GM10266 (cell line): ENCODE results near the gene VNN1.
"Not testable (repeated sequence)": the region's sequence is repeated elsewhere in the genome, so short reads cannot be mapped to it uniquely, and the experiment has no call there.

Experiments
- DNase-seq: peaks from one replicate; pipeline ENCODE4 v3.0.0; 2012; ENCODE audit errors: extremely low spot score
- CTCF ChIP-seq: IDR thresholded peaks from 2 replicates; pipeline ENCODE4 v1.5.1; 2012; ENCODE audit warnings: mild to moderate bottlenecking, low read depth; ENCODE audit not compliant: control insufficient read depth, insufficient read depth; ENCODE audit errors: missing control alignments

Gene VNN1

GRCh38 chr6:132712366-132712765, 1.5 kb downstream of the VNN1 start:
- no peak for DNase-seq

GRCh38 chr6:132708771-132709170, 5.1 kb downstream of the VNN1 start:
- no peak for DNase-seq
- no peak for TF ChIP-seq CTCF

More at GRCh38 chr6:132712366-132712765, 1.5 kb downstream of the VNN1 start:
- no peak for TF ChIP-seq CTCF

GRCh38 chr6:132708002-132708401, 5.9 kb downstream of the VNN1 start:
- DNase-seq = no peak
- TF ChIP-seq CTCF = no peak

- not testable (repeated sequence) for DNase-seq
These were observed 7.1 kb downstream of the VNN1 start for GRCh38 chr6:132706756-132707155.

- TF ChIP-seq CTCF = no peak
- DNase-seq = no peak
These were observed 9.9 kb downstream of the VNN1 start for GRCh38 chr6:132703936-132704335.

- no peak for DNase-seq
- no peak for TF ChIP-seq CTCF
These were observed 15.2 kb downstream of the VNN1 start for GRCh38 chr6:132698608-132699007.

- DNase-seq = no peak
- TF ChIP-seq CTCF = no peak
These were observed 18.1 kb downstream of the VNN1 start for GRCh38 chr6:132695773-132696172.

GRCh38 chr6:132693478-132693877, 20.4 kb downstream of the VNN1 start:
- no peak for DNase-seq
- TF ChIP-seq CTCF = no peak
